ENCODE data around the gene TMEM167A. TPM values are rescaled to one million over a fixed set of nuclear protein-coding genes. Genes with fewer than 3 reads are reported as not detected.

The TMEM167A gene
- total RNA-seq, 1 donor from 2014 or later: 92.8 TPM

DNA sequence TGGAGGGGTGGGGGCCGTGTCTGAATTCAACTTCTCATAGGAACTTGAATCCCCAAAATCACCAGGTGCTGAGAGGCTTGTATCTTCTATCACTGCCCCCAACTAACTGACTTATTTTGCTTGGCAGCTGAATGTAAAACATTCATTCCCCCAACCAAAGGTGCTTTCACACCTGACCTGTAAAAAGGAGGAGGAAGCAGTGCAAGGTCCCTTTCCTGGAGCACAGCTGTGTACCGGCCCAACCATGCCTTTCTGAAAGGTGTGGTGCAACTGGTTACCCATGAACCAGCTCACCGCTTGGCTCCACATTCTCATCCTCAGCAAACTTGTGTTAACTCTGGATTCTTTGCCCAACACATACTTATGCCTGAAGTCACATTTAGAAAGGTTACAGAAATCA lies 34.7 kb downstream of the TMEM167A start:
- intact Hi-C loops (cut with DNase I): no loop called here
- no peaks in the 10 kb centered on the region for H3K4me1 ChIP-seq
- no peaks in the 10 kb centered on the region for H3K27me3 ChIP-seq
- no peak overlapping the region for H3K27ac ChIP-seq
- no peaks in the 10 kb centered on the region for H3K36me3 ChIP-seq
- no peak for ATAC-seq
- TF ChIP-seq, protein P1, sequence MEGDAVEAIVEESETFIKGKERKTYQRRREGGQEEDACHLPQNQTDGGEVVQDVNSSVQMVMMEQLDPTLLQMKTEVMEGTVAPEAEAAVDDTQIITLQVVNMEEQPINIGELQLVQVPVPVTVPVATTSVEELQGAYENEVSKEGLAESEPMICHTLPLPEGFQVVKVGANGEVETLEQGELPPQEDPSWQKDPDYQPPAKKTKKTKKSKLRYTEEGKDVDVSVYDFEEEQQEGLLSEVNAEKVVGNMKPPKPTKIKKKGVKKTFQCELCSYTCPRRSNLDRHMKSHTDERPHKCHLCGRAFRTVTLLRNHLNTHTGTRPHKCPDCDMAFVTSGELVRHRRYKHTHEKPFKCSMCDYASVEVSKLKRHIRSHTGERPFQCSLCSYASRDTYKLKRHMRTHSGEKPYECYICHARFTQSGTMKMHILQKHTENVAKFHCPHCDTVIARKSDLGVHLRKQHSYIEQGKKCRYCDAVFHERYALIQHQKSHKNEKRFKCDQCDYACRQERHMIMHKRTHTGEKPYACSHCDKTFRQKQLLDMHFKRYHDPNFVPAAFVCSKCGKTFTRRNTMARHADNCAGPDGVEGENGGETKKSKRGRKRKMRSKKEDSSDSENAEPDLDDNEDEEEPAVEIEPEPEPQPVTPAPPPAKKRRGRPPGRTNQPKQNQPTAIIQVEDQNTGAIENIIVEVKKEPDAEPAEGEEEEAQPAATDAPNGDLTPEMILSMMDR (IDR thresholded peaks at IDR 0.05): no peak
- no peak for DNase-seq
- no peaks in the 10 kb centered on the region for H3K9me3 ChIP-seq
- H3K4me3 ChIP-seq: no peak overlapping the region

DNA sequence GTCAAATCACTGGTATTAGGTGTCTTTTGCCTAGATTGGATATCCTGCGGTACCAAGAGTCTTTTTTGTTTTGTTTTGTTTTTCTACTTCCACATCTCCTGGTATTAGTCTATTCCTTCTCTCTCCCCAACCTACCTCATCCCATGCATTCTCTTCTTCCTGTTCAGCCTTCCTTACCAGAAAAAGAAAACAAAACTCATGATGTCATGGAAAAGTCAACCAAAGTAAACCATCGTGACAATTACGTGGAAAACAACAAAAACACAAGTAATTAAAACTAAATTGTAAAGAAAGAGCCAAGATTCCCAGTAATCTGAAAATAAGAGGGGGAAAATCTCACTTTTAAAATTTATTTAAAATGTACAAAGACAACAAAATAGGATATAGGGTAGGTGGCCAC lies 38.3 kb downstream of the TMEM167A start:
- ATAC-seq (no peak), DNase-seq (no peak)
- Histone ChIP-seq H3K27ac (no peak overlapping the region), H3K9me3 (no peaks in the 10 kb centered on the region), H3K4me3 (no peak overlapping the region), H3K36me3 (no peaks in the 10 kb centered on the region), H3K4me1 (peaks cover 12% of the 10 kb centered on the region), H3K27me3 (no peaks in the 10 kb centered on the region)
- TF ChIP-seq, protein P1 (IDR thresholded peaks at IDR 0.05): no peak
- intact Hi-C loops (cut with DNase I): no loop called here

DNA sequence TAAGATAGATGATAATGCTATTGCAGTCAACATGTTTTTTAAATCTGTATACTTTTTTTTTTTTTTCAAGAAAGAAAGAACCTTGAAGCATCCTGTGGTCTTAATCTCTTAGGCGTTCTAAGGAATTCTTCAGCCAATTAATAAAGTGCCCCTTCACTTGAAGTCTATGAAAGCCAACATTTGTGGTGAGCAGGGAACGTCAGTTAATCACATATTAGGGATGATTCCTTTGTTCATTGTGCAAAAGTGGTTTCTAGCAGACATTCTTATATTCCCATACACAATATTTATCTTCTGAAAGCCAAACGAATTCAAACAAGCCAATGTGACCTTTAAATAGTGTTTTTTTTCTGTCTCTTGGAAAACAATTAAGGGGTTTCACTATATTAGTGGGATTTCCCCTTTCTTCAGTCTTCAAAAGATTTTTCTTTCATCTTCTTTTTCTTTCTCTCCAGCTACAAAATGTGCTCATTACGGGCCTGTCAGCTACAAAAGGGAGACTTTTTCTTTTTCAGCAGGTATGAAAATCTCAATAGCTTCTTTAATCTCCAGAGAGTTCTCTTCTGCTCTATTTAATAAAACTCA lies 40.1 kb downstream of the TMEM167A start:
- TF ChIP-seq, protein P1 (IDR thresholded peaks at IDR 0.05): no peak
- no peak overlapping the region for H3K27ac ChIP-seq
- H3K27me3 ChIP-seq: no peaks in the 10 kb centered on the region
- DNase-seq (no peak), ATAC-seq (no peak)
- H3K36me3 ChIP-seq: no peaks in the 10 kb centered on the region
- no peak overlapping the region for H3K4me3 ChIP-seq
- peaks cover 12% of the 10 kb centered on the region for H3K4me1 ChIP-seq
- intact Hi-C loops (cut with DNase I): no loop called here
- no peaks in the 10 kb centered on the region for H3K9me3 ChIP-seq

DNA sequence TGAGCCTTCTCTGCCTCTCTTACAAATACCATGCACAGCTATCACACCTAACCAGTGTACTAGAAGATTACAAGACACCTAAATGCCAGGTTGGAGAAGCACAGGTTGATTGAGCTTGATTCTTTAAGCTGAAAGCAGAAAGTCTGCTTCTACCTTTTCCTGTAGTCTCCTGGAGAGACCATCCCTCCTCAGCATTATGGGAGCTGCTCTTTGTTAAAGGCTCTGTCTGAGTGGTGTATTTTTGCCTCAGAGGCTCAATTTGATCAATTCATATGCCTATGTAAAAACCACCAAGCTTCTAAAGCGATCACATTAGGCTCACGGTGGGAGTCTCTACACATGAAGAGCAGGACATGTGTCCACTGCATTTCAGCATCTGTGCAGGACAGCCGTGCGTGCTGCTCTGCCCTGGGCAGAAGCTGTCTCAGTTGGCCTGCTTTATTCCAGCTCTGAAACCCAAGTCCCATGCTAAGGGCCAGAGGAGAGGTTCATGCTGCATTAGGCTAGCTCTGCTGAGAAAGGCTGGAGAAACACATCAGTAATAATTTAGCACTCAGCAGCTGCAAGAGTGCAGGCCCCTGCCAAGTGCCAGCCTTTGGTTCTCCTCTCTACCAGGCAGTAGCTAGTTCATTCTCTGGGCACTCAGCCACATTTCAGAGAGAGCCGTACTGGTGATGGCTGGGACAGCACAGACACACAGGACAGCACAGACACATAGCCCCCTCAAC lies 41.7 kb downstream of the TMEM167A start:
- DNase-seq (no peak), ATAC-seq (peak; percentile 52)
- no peaks in the 10 kb centered on the region for H3K36me3 ChIP-seq
- H3K4me3 ChIP-seq: no peak overlapping the region
- intact Hi-C loops (cut with DNase I): no loop called here
- TF ChIP-seq, protein P1 (IDR thresholded peaks at IDR 0.05): no peak
- H3K4me1 ChIP-seq: peaks cover 12% of the 10 kb centered on the region
- H3K27me3 ChIP-seq: no peaks in the 10 kb centered on the region
- no peaks in the 10 kb centered on the region for H3K9me3 ChIP-seq
- no peak overlapping the region for H3K27ac ChIP-seq

DNA sequence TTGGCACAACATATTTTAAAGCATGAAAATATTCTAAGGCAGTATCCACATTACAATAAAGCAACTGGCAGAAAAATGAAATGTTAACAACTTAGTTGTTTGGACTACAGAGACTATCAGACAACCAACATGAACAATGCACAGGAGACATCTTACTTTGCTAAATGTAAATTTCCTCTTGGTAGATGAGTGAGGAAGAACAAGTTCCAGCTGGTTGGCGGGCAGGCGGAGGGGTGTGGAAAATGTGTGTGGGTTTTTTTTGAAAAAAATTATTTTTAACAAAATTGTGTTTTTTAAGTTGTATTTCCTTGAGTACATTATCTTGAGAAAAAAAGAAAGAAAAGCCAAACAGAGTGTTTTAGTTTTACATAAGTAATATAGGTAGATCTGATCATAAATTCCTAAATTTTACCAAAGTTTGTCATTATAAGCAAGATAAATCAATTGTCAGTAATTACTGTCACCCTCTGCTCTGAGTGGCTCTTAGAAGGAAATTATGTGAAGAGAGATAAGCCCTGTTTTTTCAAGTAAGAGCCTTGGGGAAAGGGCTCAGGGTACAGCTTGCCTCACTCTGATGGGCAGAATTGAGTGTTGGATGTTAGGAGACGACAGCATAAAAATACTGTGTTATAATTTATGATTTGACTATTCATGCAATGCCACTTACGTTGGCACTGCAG lies 42.5 kb downstream of the TMEM167A start:
- TF ChIP-seq, protein P1 (IDR thresholded peaks at IDR 0.05): no peak
- ATAC-seq: no peak
- Histone ChIP-seq H3K9me3 (no peaks in the 10 kb centered on the region), H3K27ac (no peak overlapping the region), H3K4me1 (peaks cover 12% of the 10 kb centered on the region), H3K36me3 (no peaks in the 10 kb centered on the region), H3K27me3 (no peaks in the 10 kb centered on the region), H3K4me3 (no peak overlapping the region)
- intact Hi-C loops (cut with DNase I): no loop called here
- no peak for DNase-seq

Measured in upper lobe of right lung (tissue), 1 donor.